Fibroblast of lung (primary cell): Measurements from ENCODE around the gene ATXN7L1. TPM values are rescaled to one million over a fixed set of nuclear protein-coding genes. Genes with fewer than 3 reads are reported as not detected.

ENCODE experiments used
- DNase-seq, 2 donors: peaks; one replicate each; pipeline versions ENCODE4 v3.0.0 to v3.0.0-alpha.2; 2010; ENCODE audit warnings: low read depth in 2 of 2
- H2AFZ ChIP-seq: 2 replicates; pipeline ENCODE4 v1.5.1; 2012; ENCODE audit warnings: low read length, control low read depth, inconsistent platforms
- H3K27ac ChIP-seq: 2 replicates; pipeline ENCODE4 v1.5.1; 2011; ENCODE audit warnings: low read length, control low read depth; ENCODE audit not compliant: insufficient read depth
- H3K27me3 ChIP-seq: 2 replicates; pipeline ENCODE4 v1.5.1; 2011; ENCODE audit warnings: mild to moderate bottlenecking, low read length; ENCODE audit not compliant: control insufficient read depth, insufficient read depth
- H3K36me3 ChIP-seq: 2 replicates; pipeline ENCODE4 v1.5.1; 2011; ENCODE audit warnings: low read length; ENCODE audit not compliant: control insufficient read depth, insufficient read depth
- H3K4me1 ChIP-seq: 2 replicates; pipeline ENCODE4 v1.5.1; 2011; ENCODE audit warnings: low read length; ENCODE audit not compliant: control insufficient read depth, insufficient read depth; ENCODE audit errors: extremely low read depth
- H3K4me2 ChIP-seq: 2 replicates; pipeline ENCODE4 v1.5.1; 2011; ENCODE audit warnings: low read length, control low read depth; ENCODE audit not compliant: insufficient read depth; ENCODE audit errors: extremely low read depth
- H3K4me3 ChIP-seq, 4 experiments: fragments of 200-600 bp in 1 of 4; sonication (generic) in 1 of 4; replicated peaks in 1 of 4; 2 replicates each; pipeline ENCODE4 v1.5.1; 2011 to 2016; ENCODE audit warnings: low read length in 4 of 4, low read depth in 3 of 4, mild to moderate bottlenecking in 3 of 4, control low read depth in 2 of 4, inconsistent platforms in 1 of 4, mixed read lengths in 1 of 4; ENCODE audit not compliant: insufficient read depth in 1 of 4; ENCODE audit errors: control extremely low read depth in 1 of 4
- H3K79me2 ChIP-seq: 2 replicates; pipeline ENCODE4 v1.5.1; 2012; ENCODE audit warnings: mild to moderate bottlenecking, low read length, inconsistent platforms; ENCODE audit not compliant: control insufficient read depth, insufficient read depth
- H3K9ac ChIP-seq: 2 replicates; pipeline ENCODE4 v1.5.1; 2011; ENCODE audit warnings: mild to moderate bottlenecking, low read length, control low read depth; ENCODE audit not compliant: insufficient read depth
- H3K9me3 ChIP-seq: 2 replicates; pipeline ENCODE4 v1.5.1; 2012; ENCODE audit warnings: low read depth, low read length; ENCODE audit not compliant: control insufficient read depth, insufficient read depth
- H4K20me1 ChIP-seq: 2 replicates; pipeline ENCODE4 v1.5.1; 2011; ENCODE audit warnings: low read length; ENCODE audit not compliant: control insufficient read depth, insufficient read depth; ENCODE audit errors: extremely low read depth
- EZH2 ChIP-seq: IDR thresholded peaks from 2 replicates; pipeline ENCODE4 v1.5.1; 2012; ENCODE audit warnings: low read length, control low read depth, mild to moderate bottlenecking; ENCODE audit errors: missing control alignments
- polyA plus RNA-seq, 2 donors: library from polyadenylated mRNA; depleted of rRNA in 1 of 2; stranded (reverse) in 1 of 2; unstranded in 1 of 2; fragments of >200 nt; gene quantifications; 2 replicates each; pipeline ENCODE4 v1.2.1, GENCODE V29; 2011 to 2012; ENCODE audit warnings: missing spikeins in 1 of 2
- total RNA-seq: library from RNA; depleted of rRNA; stranded (reverse); fragments of >200 nt; gene quantifications from 2 replicates; pipeline ENCODE4 v1.2.1, GENCODE V29; 2014
- TF ChIP-seq, protein P1 (sequence below), 2 donors: IDR thresholded peaks in 1 of 2; conservative IDR thresholded peaks in 1 of 2; 1 replicate in 1 of 2; 2 replicates in 1 of 2; pipeline ENCODE4 v1.5.1; 2011 to 2012; ENCODE audit warnings: low read length in 2 of 2, control low read depth in 1 of 2, inconsistent platforms in 1 of 2, low read depth in 1 of 2, mild to moderate bottlenecking in 1 of 2

ATXN7L1 gene
- total and polyA plus RNA-seq, 2 donors (not counting 1 experiment from before 2014, with no cell fraction given), result 5.1 to 9.4 TPM

DNA sequence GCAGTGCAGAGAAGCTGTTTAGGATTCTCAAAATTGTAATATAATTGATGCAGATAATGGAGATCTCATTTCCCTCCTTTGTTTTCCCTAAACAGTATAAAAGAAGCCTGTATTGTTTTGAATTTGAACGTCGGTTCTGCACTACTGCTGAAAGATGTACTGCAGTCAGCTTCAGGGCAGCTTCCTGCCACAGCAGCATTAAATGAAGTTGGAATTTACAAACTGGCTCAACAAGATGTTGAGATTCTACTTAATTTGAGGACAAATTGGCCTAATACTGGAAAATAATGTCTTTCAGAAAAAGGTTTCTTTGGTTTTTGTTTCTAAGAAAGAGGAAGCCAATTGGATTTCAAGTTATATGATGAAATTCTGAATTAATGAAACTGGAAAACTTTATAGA lies 309.4 kb downstream of the ATXN7L1 start:
- Histone ChIP-seq H3K4me3 (no peak overlapping the region), H3K9ac (no peak overlapping the region), H3K27ac (no peak overlapping the region), H4K20me1 (no peaks in the 10 kb centered on the region), H3K4me2 (no peak overlapping the region), H2AFZ (no peak overlapping the region), H3K36me3 (peaks cover 1% of the 10 kb centered on the region), H3K4me1 (no peaks in the 10 kb centered on the region), H3K27me3 (no peaks in the 10 kb centered on the region), H3K79me2 (no peaks in the 10 kb centered on the region), H3K9me3 (no peaks in the 10 kb centered on the region)
- TF ChIP-seq, protein P1, sequence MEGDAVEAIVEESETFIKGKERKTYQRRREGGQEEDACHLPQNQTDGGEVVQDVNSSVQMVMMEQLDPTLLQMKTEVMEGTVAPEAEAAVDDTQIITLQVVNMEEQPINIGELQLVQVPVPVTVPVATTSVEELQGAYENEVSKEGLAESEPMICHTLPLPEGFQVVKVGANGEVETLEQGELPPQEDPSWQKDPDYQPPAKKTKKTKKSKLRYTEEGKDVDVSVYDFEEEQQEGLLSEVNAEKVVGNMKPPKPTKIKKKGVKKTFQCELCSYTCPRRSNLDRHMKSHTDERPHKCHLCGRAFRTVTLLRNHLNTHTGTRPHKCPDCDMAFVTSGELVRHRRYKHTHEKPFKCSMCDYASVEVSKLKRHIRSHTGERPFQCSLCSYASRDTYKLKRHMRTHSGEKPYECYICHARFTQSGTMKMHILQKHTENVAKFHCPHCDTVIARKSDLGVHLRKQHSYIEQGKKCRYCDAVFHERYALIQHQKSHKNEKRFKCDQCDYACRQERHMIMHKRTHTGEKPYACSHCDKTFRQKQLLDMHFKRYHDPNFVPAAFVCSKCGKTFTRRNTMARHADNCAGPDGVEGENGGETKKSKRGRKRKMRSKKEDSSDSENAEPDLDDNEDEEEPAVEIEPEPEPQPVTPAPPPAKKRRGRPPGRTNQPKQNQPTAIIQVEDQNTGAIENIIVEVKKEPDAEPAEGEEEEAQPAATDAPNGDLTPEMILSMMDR (conservative IDR thresholded peaks at IDR 0.05 in 1 of 2, IDR thresholded peaks at IDR 0.05 in 1 of 2; ENCODE audit: low read depth in 1 of 2, low read length in 2 of 2), result no peak
- no peak for TF ChIP-seq EZH2
- no peak for DNase-seq

DNA sequence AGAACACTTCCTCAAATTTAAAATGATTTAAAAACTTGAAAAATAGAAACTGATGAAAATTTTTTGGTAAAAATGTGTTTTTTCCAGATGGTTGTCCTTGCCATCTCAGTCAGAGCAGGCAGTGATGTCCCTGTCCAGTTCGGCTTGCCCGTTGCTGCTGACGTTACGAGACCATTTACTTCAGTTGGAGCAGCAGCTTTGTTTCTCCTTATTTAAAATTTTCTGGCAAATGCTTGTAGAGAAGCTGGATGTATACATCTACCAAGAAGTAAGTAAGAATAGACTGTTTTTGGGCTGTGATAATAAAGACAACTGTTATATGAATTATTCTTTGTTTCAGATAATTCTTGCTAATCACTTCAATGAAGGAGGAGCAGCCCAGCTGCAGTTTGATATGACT lies 311.2 kb downstream of the ATXN7L1 start:
- H3K9me3 ChIP-seq, result no peaks in the 10 kb centered on the region
- H3K36me3 ChIP-seq, result peaks cover 1% of the 10 kb centered on the region
- H3K4me2 ChIP-seq, result no peak overlapping the region
- H4K20me1 ChIP-seq, result no peaks in the 10 kb centered on the region
- H3K9ac ChIP-seq, result no peak overlapping the region
- no peaks in the 10 kb centered on the region for H3K79me2 ChIP-seq
- no peak overlapping the region for H2AFZ ChIP-seq
- TF ChIP-seq EZH2, result no peak
- TF ChIP-seq, protein P1 (conservative IDR thresholded peaks at IDR 0.05 in 1 of 2, IDR thresholded peaks at IDR 0.05 in 1 of 2; ENCODE audit: low read depth in 1 of 2, low read length in 2 of 2), result no peak
- H3K4me3 ChIP-seq, result no peak overlapping the region
- no peaks in the 10 kb centered on the region for H3K27me3 ChIP-seq
- no peak overlapping the region for H3K27ac ChIP-seq
- no peaks in the 10 kb centered on the region for H3K4me1 ChIP-seq
- no peak for DNase-seq

DNA sequence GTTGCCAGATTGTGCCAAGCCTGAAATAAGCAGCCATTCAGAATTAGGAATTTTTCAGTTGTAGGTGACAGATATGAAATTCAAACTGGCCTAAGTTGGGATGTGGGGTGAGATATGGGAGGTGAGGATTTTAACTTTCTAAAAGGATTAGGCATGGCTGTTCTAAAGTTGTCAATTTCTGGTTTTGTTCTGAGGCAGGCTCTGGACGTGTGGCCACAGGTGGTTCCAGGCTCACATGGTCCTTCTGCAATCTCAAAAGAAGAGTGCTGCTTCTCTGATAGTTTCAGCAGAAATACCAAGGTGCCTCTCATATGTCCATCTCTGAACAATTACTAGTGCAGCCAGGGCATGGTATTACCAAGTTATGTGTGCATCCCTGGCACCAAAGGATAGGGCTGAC lies 316.5 kb downstream of the ATXN7L1 start:
- no peak overlapping the region for H3K4me3 ChIP-seq
- H3K36me3 ChIP-seq, result peaks cover 1% of the 10 kb centered on the region
- no peaks in the 10 kb centered on the region for H3K4me1 ChIP-seq
- TF ChIP-seq EZH2, result no peak
- TF ChIP-seq, protein P1 (conservative IDR thresholded peaks at IDR 0.05 in 1 of 2, IDR thresholded peaks at IDR 0.05 in 1 of 2; ENCODE audit: low read depth in 1 of 2, low read length in 2 of 2), result no peak
- H3K4me2 ChIP-seq, result no peak overlapping the region
- H3K27ac ChIP-seq, result no peak overlapping the region
- no peaks in the 10 kb centered on the region for H3K79me2 ChIP-seq
- no peak overlapping the region for H3K9ac ChIP-seq
- no peak overlapping the region for H2AFZ ChIP-seq
- H4K20me1 ChIP-seq, result no peaks in the 10 kb centered on the region
- DNase-seq, result no peak
- H3K9me3 ChIP-seq, result no peaks in the 10 kb centered on the region
- H3K27me3 ChIP-seq, result no peaks in the 10 kb centered on the region

Other genes starting within 250 kb of the ATXN7L1 start
- 4.9 and 9.4 TPM in 2 replicates for gene CDHR3, start 86.7 kb upstream of the ATXN7L1 start, total RNA-seq
- gene CDHR3, start 86.7 kb upstream of the ATXN7L1 start, polyA plus RNA-seq, result 3.2 and 5.1 TPM in 2 replicates
- 54.4 and 71.0 TPM in 2 replicates for gene SYPL1, start 235.7 kb upstream of the ATXN7L1 start, total RNA-seq
- 108 and 132 TPM in 2 replicates for gene SYPL1, start 235.7 kb upstream of the ATXN7L1 start, polyA plus RNA-seq